Gastrocnemius medialis (tissue), 4 donors: Measurements from ENCODE around the gene RESP18. TPM values are rescaled to one million over a fixed set of nuclear protein-coding genes. Genes with fewer than 3 reads are reported as not detected.
"Not testable (repeated sequence)": the region's sequence is repeated elsewhere in the genome, so short reads cannot be mapped to it uniquely, and the experiment has no call there.

Experiments
- ATAC-seq, 2 donors: fragments of 150-250 bp; one replicate each; pipeline ENCODE4 v1.9.1; 2016
- DNase-seq, 2 donors: peaks; one replicate each; pipeline ENCODE4 v3.0.0-alpha.2; 2019
- H3K27ac ChIP-seq, 4 donors: fragments of 200-600 bp; sonication (generic); 1 replicate in 1 of 4; 2 replicates in 3 of 4; pipeline ENCODE4 v1.5.1; 2016 to 2018; ENCODE audit warnings: mild to moderate bottlenecking in 2 of 4, moderate library complexity in 1 of 4
- H3K27me3 ChIP-seq, 3 donors: fragments of 200-600 bp; sonication (generic) in 2 of 3; 1 replicate in 1 of 3; 2 replicates in 2 of 3; pipeline versions ENCODE4 v1.5.1 to v1.6.0; 2016 to 2019; ENCODE audit warnings: mild to moderate bottlenecking in 1 of 3, moderate library complexity in 1 of 3
- H3K36me3 ChIP-seq, 2 donors: fragments of 200-600 bp; sonication (generic) in 1 of 2; one replicate each; pipeline ENCODE4 v1.5.1; 2017 to 2018
- H3K4me1 ChIP-seq, 2 donors: fragments of 200-600 bp; sonication (generic) in 1 of 2; one replicate each; pipeline ENCODE4 v1.5.1; 2016 to 2017; ENCODE audit warnings: mild to moderate bottlenecking in 2 of 2
- H3K4me3 ChIP-seq, 4 donors: fragments of 200-600 bp; sonication (generic) in 3 of 4; 1 replicate in 1 of 4; 2 replicates in 3 of 4; pipeline ENCODE4 v1.5.1; 2016 to 2019; ENCODE audit warnings: mild to moderate bottlenecking in 2 of 4
- H3K9me3 ChIP-seq, 3 donors: fragments of 200-600 bp; sonication (generic) in 2 of 3; 1 replicate in 1 of 3; 2 replicates in 2 of 3; pipeline ENCODE4 v1.5.1; 2016 to 2019
- POLR2A ChIP-seq, 2 donors: fragments of 450-650 bp; IDR thresholded peaks; one replicate each; pipeline ENCODE4 v1.6.1; 2017; ENCODE audit warnings: antibody characterized with exemption in 2 of 2, mild to moderate bottlenecking in 2 of 2, moderate library complexity in 2 of 2
- in situ Hi-C, 4 donors: fragments of 200-750 bp; cut with MboI; loops; one replicate each; pipeline versions ENCODE4 v1.15.0 to v1.8.0; 2017; ENCODE audit warnings: low sequenced_read_pairs in 4 of 4
- intact Hi-C: fragments of 100-400 bp; cut with DNase I; formaldehyde crosslinking; loops from one replicate; pipeline ENCODE4 v1.15.1; 2023; ENCODE audit warnings: low total_unique reads
- total RNA-seq, 4 donors: library from RNA; depleted of rRNA; stranded (reverse); fragments of >200 nt; gene quantifications; one replicate each; pipeline versions ENCODE4 v1.1.0 to v1.2.3, GENCODE V29; 2016
- TF ChIP-seq, protein P1 (sequence below), 5 experiments: fragments of 450-650 bp in 3 of 5; fragments of 200-600 bp in 2 of 5; sonication (generic) in 2 of 5; IDR thresholded peaks in 4 of 5; conservative IDR thresholded peaks in 1 of 5; 1 replicate in 4 of 5; 2 replicates in 1 of 5; pipeline ENCODE4 v1.5.1; 2016 to 2019; ENCODE audit warnings: antibody characterized with exemption in 5 of 5, mild to moderate bottlenecking in 3 of 5, moderate library complexity in 3 of 5

RESP18 gene
- total RNA-seq, 4 donors from 2014 or later = not detected

DNA sequence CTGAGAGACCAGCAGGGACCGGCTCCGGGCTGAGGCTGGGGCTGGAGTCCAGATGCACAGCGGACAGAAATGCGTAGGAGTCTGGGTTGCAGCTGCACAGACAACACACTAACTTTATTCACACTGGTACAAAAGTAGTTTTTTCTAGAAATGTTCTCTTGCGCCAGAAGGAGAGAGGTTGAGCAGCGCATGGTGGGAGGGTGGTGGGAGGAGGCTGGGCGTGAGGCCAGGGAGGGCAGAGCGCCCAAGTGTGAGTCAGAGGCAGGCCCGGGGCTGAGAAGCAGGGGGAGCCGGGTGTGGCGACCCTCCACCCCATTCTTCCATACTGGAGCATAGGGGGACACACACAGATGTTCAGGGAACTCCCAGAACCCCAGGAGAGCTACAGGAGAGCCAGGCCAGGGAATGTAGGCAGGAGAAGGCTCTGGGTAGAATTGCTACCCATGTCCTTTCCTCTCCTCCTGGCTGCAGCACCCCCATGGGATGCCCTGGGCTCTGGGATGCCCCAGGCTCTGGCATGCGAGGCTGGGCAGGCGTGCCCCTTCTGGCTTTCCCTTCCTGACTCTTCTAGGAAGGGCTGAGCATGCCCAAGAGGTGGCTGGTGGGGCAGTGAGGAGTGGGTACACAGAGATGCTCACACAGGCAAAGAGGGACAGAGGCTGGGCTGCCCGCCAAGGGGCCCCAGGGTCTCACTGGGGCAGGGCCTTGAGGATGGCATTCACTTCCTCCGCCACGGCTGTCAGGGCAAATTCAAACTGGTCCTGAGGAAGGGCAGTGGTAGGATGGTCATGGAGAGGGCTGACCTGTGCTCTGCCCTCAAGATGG lies 42.8 kb downstream of the RESP18 start:
- H3K27me3 ChIP-seq = no peaks in the 10 kb centered on the region
- intact Hi-C loops (loop anchor here (10.0 kb wide), 2 partner anchors 245 to 295 kb away; partner anchors contain the start of gene CRYBA2), in situ Hi-C loops (loop anchor here in 2 of 4 donors (10.0 to 25.0 kb wide), 3 partner anchors 125 to 248 kb away; partner anchors contain the start of genes NHEJ1 (in 2 of the 2), CHPF (in 1 of the 2), SLC23A3 (in 1 of the 2) and TMEM198 (in 1 of the 2))
- DNase-seq (peak in 1 of 2 donors; percentile 30), ATAC-seq (peak in 1 of 2 donors; percentile 14)
- TF ChIP-seq POLR2A (IDR thresholded peaks at IDR 0.05) = peak in 1 of 2 donors; percentile 23
- TF ChIP-seq, protein P1, sequence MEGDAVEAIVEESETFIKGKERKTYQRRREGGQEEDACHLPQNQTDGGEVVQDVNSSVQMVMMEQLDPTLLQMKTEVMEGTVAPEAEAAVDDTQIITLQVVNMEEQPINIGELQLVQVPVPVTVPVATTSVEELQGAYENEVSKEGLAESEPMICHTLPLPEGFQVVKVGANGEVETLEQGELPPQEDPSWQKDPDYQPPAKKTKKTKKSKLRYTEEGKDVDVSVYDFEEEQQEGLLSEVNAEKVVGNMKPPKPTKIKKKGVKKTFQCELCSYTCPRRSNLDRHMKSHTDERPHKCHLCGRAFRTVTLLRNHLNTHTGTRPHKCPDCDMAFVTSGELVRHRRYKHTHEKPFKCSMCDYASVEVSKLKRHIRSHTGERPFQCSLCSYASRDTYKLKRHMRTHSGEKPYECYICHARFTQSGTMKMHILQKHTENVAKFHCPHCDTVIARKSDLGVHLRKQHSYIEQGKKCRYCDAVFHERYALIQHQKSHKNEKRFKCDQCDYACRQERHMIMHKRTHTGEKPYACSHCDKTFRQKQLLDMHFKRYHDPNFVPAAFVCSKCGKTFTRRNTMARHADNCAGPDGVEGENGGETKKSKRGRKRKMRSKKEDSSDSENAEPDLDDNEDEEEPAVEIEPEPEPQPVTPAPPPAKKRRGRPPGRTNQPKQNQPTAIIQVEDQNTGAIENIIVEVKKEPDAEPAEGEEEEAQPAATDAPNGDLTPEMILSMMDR (IDR thresholded peaks at IDR 0.05 in 4 of 5, conservative IDR thresholded peaks at IDR 0.05 in 1 of 5) = no peak
- H3K4me1 ChIP-seq = peaks cover 4% of the 10 kb centered on the region in 2 donors
- H3K36me3 ChIP-seq = peaks cover 0 to 9% of the 10 kb centered on the region in 2 donors
- H3K4me3 ChIP-seq = no peak overlapping the region
- peak overlapping the region in 2 of 4 donors; percentile 23 to 42 for H3K27ac ChIP-seq
- H3K9me3 ChIP-seq = no peaks in the 10 kb centered on the region

DNA sequence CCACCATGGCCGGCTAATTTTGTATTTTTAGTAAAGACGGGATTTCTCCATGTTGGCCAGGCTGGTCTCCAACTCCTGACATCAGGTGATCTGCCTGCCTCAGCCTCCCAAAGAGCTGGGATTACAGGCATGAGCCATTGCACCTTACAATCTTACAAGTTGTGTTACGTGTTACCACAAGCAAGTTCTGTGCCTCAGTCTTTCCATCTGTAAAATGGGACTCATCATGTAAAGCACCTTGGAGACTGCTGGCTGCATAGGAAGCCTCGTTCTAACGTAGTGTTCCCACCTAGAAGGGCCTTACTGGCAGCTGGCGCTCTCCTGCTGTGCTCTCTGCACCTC lies 43.4 kb downstream of the RESP18 start:
- Histone ChIP-seq H3K4me3 (no peak overlapping the region), H3K4me1 (peaks cover under 1 to 3% of the 10 kb centered on the region in 2 donors), H3K27ac (peak overlapping the region in 2 of 4 donors; percentile 23 to 42), H3K27me3 (no peaks in the 10 kb centered on the region), H3K36me3 (peaks cover 0 to 14% of the 10 kb centered on the region in 2 donors), H3K9me3 (no peaks in the 10 kb centered on the region)
- no peak for DNase-seq
- intact Hi-C loops (no loop called here), in situ Hi-C loops (loop anchor here in 2 of 4 donors (25.0 kb wide), 2 partner anchors 127 to 248 kb away; partner anchors contain the start of genes CHPF (in 1 of the 2), NHEJ1 (in 1 of the 2), SLC23A3 (in 1 of the 2) and TMEM198 (in 1 of the 2))
- TF ChIP-seq, protein P1 (IDR thresholded peaks at IDR 0.05 in 4 of 5, conservative IDR thresholded peaks at IDR 0.05 in 1 of 5) = no peak
- no peak for TF ChIP-seq POLR2A (IDR thresholded peaks at IDR 0.05)
- no peak for ATAC-seq

DNA sequence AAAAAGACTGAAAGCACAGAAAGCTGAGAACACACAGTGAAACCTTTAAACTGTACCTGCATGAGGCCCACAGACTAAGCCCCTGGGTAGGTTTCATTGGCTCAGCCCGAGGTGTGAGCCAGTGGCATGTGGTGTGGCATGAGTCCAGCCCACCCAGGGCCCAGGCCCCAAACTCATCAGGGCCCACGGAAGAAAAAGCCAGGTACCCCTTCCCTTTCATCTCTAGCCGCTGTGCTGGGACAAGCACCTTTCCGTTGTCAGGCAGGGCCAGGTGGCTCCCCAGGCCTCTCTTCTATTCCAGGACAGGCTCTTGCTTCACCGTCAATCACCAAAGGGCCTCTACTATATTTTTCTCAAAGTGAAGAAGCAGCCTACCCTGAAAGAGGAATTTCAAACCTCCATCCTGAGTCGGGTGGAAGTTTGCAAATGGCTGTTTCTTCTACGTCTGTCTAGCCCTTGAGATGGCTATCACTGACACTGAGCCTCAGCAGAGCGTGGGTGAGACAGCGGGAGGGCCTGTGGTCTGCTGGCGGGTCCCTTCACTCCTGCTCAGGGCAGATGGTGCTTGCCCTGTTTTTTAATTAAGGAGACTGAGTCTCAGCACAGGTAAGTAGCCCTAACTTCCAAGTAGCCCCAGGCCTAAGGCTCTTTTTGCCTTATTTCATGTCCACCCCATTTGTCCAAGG lies 44.8 kb downstream of the RESP18 start:
- Histone ChIP-seq H3K4me3 (no peak overlapping the region), H3K27me3 (no peaks in the 10 kb centered on the region), H3K27ac (no peak overlapping the region), H3K36me3 (peaks cover 3 to 28% of the 10 kb centered on the region in 2 donors), H3K4me1 (no peaks in the 10 kb centered on the region), H3K9me3 (no peaks in the 10 kb centered on the region)
- ATAC-seq (no peak), DNase-seq (peak in 1 of 2 donors; percentile 3)
- intact Hi-C loops (no loop called here), in situ Hi-C loops (loop anchor here in 2 of 4 donors (25.0 kb wide), 2 partner anchors 125 to 250 kb away; partner anchors contain the start of genes CHPF (in 1 of the 2), NHEJ1 (in 1 of the 2), SLC23A3 (in 1 of the 2) and TMEM198 (in 1 of the 2))
- no peak for TF ChIP-seq POLR2A (IDR thresholded peaks at IDR 0.05)
- TF ChIP-seq, protein P1 (IDR thresholded peaks at IDR 0.05 in 4 of 5, conservative IDR thresholded peaks at IDR 0.05 in 1 of 5) = no peak

DNA sequence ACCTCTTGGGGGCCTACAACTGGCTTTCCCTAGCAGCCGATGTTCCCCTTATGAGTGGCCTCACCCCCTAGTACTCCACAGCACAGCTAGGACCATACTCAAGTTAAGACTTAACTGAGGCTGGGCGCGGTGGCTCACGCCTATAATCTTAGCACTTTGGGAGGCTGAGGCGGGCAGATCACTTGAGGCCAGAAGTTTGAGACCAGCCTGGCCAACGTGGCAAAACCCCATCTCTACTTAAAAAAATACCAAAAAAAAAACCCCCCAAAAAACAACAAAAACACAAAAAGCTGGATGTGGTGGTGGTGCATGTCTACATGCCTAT lies 45.5 kb downstream of the RESP18 start:
- H3K4me3 ChIP-seq, intact Hi-C loops, H3K4me1 ChIP-seq, H3K27me3 ChIP-seq, ATAC-seq, H3K27ac ChIP-seq, H3K9me3 ChIP-seq: not testable (repeated sequence)
- H3K36me3 ChIP-seq = peaks cover 3 to 35% of the 10 kb centered on the region in 2 donors
- DNase-seq = peak in 1 of 2 donors; percentile 3
- in situ Hi-C loops = loop anchor here in 2 of 4 donors (25.0 kb wide), 2 partner anchors 125 to 250 kb away; partner anchors contain the start of genes CHPF (in 1 of the 2), NHEJ1 (in 1 of the 2), SLC23A3 (in 1 of the 2) and TMEM198 (in 1 of the 2)
